RCC 7860 (cell line): ENCODE results near the gene CLPSL2.
A peak's percentile ranks its signal among the peaks of the same experiment; 100 is the strongest.

Source experiments
- DNase-seq: peaks from one replicate; pipeline ENCODE4 v3.0.0-alpha.2; 2015; ENCODE audit warnings: low spot score
- FAIRE-seq: peaks from 2 replicates; lab custom pipeline; 2012; peaks lifted over from hg19 to GRCh38; lab: Jason Lieb, UNC

The CLPSL2 gene

DNA sequence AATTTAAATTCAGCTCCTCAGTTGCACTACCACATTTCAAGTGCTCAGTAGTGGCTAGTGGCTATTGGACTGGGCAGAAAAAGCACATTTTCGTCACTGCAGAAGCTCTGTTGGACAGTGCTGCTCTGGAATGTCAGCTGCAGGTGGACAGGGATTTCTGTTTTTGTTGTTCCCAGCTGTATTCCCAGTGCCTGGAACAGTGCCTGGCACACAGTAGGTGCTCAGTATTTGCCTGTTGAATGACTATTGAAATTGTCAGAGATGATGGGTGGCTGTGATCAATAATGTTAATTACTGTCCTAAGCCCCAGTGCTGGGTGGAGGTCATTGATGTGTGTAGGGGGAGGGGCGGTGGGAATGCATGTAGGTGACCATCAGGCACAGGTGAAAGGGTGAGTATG is 9.9 kb downstream of the CLPSL2 start:
- FAIRE-seq: no peak

DNA sequence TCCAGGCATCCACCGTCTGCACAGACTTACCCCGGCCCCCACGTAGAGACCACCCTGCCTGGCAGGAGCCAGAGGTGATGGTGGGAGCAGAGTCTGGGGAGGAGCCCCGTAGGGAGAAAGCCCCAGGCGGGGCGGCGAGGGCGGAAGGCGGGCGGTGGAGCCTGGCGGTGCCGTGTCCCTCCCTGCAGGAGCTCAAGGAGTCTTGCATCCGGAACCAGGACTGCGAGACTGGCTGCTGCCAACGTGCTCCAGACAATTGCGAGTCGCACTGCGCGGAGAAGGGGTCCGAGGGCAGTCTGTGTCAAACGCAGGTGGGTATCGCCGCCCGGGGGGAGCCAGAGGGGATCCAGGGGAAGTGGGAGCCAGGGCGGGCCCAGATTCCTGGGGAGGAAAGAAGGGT is 10.4 kb downstream of the CLPSL2 start:
- no peak for FAIRE-seq

More for the DNA sequence above, 9.9 kb downstream of the CLPSL2 start:
- no peak for DNase-seq

DNA sequence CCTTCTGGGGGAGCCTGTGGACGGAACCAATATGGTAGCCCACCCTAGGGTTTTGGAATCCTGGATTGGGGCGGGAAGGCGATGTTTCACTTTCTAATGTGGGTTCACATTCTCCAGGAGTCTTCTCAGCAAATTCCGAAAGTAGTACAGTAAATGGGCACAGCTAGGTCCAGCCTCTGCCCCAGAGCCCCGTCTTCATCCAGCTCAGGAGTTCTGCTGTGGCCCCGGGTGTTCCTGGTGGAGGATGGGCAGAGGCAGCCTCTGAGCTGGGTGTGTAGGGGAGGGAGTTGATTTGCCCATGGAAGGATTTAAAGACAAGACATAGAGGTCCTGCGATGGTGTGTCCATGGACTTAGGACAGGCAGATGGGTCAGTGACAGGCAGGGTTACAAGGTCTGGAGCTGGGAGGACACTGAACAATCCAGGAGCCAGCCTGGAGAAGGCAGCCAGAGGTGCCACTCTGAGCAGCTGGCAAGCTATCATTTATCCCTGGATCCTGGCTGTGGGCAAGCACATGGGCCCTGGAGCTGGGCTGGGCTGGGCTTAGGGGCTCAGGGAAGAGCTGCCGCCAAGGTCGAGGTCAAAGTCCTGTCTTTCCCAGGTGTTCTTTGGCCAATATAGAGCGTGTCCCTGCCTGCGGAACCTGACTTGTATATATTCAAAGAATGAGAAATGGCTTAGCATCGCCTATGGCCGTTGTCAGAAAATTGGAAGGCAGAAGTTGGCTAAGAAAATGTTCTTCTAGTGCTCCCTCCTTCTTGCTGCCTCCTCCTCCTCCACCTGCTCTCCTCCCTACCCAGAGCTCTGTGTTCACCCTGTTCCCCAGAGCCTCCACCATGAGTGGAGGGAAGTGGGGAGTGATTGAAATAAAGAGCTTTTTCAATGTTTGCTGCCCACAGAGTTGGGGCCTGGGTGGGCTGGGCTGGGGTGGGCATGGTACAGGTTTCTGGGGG is 11.1 kb downstream of the CLPSL2 start:
- FAIRE-seq (no peak), DNase-seq (no peak)

More for the DNA sequence above, 10.4 kb downstream of the CLPSL2 start:
- DNase-seq: no peak

DNA sequence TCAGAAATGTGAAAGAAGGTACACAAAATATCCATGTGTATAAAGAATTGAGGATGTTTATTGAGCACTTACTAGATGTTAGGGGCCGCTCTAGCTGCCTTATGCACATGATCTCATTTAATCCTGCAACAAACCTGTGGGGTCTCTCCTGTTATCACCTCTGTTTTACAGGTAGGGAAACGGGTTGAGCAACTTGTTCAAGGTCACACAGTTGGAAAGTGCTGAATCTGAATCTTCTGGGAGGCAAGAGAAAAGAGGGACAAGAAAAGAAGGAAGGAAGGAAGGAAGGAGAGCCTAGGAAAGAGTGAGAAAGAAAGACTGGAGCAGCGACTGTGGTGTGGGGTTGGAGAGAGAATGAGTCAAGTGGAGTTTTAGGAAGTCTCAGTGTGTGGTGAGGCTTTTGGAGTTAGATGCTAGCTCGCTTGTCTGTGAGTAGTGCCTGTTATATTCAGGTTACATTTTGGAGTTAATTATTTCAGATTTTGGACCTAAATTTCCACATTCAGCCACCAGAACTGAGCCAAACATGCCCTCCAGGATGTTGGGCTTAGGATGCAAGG is 12.1 kb downstream of the CLPSL2 start:
- DNase-seq: no peak
- FAIRE-seq: no peak

DNA sequence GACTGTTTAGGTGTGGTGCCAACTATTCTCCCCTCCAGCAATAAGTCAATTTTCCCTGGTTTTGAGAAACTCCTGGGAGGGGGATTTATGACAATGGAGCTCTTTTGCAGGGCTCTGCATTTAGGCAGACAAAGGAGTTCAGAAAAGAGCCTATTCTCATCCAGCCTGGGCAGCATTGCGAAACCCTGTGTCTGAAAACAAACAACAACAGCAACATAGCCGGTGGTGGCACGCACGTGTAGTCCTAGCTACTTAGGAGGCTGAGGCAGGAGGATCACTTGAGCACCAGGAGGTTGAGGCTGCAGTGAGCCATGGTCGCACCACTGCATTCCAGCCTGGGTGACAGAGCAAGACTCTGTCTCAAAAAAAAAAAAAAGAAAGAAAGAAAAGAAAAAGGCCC is 14.3 kb downstream of the CLPSL2 start:
- FAIRE-seq (no peak), DNase-seq (no peak)

DNA sequence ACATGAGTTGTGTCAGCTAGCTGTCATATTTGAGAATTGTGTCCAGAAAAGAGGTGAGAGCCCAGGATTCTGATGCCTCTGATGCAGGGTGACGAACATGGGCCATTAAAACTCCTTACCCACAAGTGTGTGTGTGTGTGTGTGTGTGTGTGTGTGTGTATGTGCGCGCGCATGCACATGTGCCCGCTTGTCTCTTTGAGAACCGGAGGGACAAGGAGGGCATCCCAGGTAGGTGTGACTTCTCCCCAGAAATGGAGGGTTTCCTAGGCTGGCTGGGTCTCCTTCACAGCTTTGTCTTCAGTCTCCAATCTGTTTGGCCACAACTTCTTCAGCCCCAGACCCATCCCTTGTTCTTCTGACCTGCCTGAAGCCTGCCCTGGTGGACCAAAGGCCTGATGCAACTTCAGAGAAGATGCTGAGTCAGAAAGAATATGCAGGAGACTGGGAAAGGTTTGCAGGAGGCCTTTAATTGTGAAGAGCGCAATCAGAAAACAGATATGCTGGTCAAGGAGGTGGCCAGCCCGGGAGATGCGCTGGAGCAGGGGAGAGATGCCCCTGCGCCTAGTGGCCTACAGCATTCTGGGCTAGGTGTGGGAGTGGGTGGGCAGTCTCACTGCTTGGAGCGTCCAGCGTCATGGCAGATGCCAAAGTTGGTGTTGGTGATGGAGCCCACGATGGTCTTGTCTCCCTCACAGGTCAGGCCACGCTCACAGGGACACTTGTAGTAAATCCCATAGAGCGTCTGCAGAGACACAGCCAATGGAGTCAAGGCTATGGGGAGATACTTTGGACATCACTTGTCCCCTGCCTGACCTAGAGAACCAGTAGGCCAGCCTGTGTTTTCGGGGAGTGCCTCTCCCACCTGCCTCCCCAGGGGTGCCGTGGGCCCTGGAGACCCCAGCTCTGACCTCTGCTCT is 18.4 kb downstream of the CLPSL2 start:
- FAIRE-seq (no peak), DNase-seq (no peak)

DNA sequence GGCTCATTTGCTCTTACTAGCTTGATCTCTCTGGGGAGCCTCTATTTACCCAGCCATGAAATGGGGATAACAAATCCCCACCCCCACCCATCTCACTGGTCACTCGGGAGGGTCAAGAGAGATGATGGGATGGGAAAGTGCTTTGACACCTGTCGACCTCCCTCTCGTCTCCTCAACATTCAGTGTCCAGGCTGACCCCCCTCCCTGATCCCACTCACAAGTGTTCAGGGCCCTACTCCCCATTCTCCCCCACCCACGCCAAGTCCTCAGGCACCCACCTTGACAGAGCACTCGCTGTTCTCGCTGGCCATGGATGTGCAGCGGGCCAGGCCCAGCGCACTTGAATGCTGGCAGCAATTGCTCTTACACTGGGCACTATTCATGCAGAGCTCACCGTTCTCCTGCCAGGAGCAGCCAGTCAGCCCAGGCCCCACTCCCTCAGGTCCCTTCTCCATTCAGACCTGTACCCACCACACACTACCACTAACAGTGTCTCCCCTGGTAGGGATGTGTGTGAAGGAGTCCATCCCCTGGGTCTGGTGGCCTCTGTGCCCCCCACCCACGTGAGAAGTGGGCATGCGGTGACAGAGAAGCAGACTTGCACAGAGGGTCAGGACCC is 19.2 kb downstream of the CLPSL2 start:
- no peak for DNase-seq
- no peak for FAIRE-seq

DNA sequence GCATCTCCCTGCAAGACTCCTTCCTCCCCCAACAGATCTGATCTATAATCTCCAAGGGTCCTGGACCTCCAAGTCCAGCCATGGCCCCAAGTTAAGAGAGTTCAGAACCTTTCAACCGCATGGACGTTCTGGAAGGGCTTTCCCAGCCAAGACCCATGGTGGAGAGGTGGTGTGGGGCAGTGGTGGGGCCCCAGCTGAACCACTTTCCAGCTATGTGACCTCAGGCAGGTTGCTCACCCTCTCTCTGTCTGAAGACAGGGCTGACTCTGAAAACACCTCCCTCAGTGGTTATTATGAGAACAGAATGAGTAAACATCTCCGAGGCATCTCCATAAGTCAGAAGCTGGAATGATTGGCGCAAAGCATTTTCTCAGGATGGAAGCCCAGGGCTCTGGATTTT is 19.8 kb downstream of the CLPSL2 start:
- FAIRE-seq: no peak
- no peak for DNase-seq

DNA sequence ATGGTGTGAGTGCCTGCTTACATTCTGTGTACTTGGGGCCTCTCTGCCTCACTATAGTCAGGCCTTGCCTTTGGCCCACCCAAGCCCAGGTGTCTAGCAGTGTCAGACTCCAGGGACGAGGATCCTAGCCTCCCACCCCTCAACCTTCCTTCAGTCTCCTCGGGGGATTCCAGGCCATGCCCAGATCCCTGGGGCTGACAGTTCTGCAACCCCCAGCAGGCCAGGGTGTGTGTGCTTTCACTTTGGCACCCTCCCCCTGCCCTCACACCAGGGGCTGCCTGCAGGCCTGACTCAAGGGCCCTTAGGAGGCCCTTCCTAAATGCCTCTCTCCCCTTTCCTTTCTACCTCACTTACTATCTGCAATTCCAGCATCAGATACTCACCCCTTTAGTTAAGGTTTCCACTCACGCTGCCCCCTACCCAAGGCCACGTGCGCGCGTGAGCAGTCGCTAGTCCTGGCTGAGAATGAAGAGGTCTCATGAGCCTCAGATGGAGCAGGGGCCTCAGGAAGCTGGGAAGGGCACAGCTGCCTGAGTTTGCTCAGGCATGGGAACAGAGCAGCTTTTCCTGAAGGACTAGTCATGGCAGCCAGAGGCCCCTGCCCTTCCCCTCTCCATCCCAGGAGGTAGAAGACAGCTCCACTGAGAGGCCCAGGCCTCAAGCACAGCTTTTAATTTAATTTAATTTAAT is 21.6 kb downstream of the CLPSL2 start:
- DNase-seq (no peak), FAIRE-seq (no peak)

DNA sequence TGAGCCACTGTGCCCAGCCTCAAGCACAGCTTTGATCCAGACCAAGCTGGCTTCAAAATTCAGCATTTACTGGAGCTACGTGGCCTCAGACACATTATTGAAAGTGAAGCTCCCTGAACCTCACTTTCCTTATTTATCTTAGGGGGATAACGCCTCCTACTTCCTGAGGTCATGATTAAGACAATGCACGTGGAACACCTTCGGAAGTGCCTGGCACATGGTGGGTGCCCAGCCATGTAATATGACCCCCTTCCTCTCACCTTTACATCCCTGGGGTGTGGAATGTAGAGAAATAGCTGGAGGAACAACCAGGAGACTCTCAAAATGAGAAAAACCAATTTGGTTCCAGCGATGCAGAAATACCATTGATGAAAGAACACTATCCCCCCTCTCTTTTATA is 22.3 kb downstream of the CLPSL2 start:
- FAIRE-seq (no peak), DNase-seq (no peak)

DNA sequence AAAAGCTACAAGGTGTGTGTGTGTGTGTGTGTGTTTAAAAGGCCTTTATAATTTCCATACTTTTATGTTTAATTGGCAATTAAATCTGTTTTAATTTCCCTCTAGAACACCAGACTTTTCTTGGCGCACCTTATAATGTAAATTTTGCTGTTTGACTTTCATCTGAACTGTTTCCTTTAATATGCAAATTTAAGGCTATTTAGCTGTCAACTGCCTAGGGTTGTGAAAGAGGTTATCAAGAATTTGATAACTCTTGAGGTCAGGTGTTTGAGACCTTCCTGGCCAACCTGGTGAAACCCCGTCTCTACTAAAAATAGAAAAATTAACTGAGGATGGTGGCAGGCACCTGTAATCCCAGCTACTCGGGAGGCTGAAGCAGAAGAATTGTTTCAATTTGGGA is 24.8 kb downstream of the CLPSL2 start:
- DNase-seq (no peak), FAIRE-seq (no peak)

DNA sequence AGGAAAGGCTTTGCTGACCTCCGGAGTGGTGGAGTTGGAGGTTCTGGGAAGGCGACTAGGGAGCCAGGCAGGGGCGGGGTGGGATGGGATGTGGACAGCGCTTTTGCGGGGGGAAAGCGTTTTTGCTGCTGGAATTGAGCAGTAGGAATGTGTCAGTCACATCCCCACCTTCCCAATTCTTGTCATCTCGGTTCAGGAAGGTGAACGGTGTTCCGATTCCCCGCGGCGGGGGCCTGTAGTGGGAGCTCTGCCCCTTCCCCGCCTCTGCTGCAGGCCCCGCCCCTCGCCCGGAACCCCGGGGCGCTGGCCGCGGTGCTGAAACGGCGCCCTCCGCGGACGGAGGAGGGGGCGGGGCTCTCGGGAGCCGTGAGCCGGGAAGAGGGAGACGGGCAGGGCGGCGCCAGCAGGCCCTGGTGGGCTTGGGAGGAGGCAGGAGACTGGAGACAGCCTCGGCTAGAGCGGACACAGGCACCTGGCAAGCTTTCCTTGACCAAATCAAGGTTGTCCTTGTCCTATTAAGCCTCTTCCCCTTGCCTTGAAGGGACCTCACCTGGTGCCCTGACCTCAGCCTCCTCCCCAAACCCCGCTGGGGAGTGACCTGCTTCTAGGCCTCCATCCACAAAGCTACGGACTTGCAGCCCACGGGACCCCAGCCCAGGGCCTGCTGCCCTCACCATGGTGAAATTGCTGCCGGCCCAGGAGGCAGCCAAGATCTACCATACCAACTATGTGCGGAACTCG is 28.8 kb downstream of the CLPSL2 start, which contains the start of gene LHFPL5:
Gene LHFPL5, plus strand, starts transcription at position 357 of the 741 bp plus-strand sequence. Its CDS starts 319 bp downstream, at position 676.
- no peak for DNase-seq

DNA sequence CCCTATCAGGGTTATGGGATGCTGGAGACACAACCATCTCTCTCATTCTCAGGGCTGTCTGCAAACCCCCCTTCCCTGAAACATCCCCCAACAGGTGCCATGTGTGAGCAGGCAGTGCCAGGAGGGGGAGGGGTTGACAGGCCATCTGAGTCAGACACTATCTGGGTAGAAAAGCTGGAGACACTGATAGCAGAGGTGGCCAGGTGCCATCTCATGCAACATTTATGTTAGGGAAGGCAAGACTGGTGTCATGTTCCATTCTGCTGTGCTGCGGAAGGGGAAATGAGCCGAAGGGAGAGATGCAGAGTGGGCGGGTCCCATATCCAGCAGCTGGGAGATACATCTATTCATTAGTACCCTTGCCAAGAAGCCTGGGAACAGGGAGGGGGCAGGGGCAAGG is 32.3 kb downstream of the CLPSL2 start:
- DNase-seq (no peak), FAIRE-seq (no peak)

More for the DNA sequence above, 28.8 kb downstream of the CLPSL2 start, which contains the start of gene LHFPL5:
- no peak for FAIRE-seq

DNA sequence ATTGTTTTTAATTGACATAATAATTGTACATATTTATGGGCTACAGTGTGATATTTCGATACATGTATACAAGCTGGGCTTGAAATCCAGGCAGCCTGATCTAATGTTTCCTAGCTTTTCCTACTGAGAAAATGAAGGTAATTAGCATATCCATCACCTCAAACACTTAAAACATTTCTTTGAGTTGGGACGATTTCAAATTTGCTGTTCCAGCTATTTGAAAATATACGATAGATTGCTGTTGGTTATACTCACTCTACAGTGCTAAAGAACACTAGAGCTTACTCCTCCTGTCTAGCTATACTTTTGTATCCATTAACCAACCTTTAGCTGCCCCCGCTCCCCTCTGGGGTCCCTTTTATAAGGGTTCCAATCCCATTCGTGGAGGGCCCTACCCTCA is 33.4 kb downstream of the CLPSL2 start:
- FAIRE-seq: no peak

DNA sequence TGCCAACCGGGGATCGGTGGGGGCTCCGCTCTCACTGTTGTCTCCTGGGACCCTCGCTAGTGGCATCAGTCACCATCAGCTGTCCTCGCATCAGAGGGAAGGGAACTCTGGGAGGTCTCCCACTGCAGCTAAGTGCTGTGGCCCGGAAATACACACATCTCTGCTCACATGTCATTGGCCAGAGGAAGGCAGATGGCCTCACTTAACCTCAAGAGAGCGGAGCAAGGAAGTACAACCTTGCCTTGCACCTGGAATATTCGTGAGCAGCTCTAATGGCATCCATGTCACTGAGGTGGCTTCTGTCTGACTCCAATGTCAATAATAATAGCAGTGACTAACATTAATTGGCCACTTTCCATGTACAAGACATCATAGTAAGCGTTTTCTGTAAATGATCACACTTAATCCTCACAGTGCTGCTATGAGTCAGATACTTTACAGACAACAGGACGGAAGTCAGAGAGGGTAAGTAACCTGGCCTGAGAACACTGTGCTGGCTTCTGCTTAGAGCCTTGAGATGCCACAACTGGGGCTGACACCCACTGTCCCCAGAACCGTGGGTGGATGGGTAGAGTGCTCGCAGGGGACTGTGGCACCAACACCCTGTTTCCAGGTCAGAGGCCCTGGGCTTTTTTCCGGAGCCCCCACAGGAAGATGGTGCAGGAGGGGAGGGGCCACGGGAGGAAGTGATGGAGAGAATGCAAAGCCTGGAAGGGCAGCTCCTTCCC is 34.7 kb downstream of the CLPSL2 start:
- DNase-seq: peak; percentile 96
- peak; percentile 92 for FAIRE-seq

More for the DNA sequence above, 33.4 kb downstream of the CLPSL2 start:
- no peak for DNase-seq

DNA sequence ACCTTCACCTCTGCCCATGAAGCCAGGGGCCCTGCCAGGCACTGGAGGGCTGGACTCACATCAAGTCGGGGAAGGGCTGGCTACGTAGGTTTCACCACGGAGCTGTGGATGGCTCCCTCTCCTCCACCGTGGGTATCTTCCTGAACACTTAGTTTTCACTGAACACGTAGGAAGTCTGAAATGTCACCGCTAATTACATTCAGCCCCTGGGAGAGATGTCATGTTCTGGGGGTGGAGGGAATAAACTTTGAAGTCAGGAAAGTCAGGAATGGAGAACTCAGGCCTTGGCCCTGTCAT is 35.2 kb downstream of the CLPSL2 start:
- FAIRE-seq (no peak), DNase-seq (no peak)

DNA sequence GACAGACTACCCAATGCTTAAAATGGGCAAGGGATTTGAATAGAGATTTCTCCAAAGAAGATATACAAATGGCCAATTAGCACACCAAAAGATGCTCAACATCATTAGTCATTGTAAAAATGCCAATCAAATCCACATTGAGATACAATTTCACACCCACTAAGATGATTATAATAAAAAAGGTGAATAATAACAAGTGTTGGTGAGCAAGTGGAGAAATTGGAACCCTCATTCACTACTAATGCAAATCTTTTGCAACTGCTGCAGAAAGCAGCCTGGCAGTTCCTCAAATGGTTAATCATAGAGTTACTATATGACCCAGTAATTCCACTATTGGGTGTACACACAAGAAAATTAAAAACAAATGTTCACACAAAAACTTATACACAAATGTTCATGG is 41.1 kb downstream of the CLPSL2 start:
- FAIRE-seq: no peak
- DNase-seq: no peak

DNA sequence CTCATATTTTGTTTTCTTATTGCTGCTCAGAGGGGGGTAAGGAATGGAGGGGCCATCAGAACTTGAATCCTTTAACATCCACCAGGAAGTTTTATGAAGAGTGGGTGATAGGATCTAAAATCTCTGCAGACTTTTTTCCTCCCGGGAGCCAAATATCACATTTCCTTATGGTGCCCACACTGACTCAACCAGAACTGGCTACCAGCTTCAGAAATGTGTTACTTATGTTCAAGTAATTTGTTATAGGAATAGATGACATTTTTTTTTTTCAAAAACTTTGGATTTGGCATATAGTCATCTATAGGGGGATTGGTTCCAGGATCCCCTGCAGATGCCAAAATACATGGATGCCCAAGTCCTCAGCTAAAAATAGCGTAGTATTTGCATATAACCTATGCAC is 47.2 kb downstream of the CLPSL2 start:
- no peak for DNase-seq
- no peak for FAIRE-seq
